AG04449 (cell line): ENCODE results near the gene NTNG2.

Experiments used
- CTCF ChIA-PET: fragments of 350-600 bp; formaldehyde crosslinking; extraction: SDS; loops from one replicate; lab custom pipeline; 2021; ENCODE audit warnings: antibody characterized with exemption; lab: Yijun Ruan, JAX
- POLR2A ChIA-PET: fragments of 400-600, 350-600 bp; formaldehyde crosslinking; extraction: SDS; loops from one replicate; lab custom pipeline; 2020; ENCODE audit warnings: antibody characterized with exemption, inconsistent platforms; lab: Yijun Ruan, JAX
- DNase-seq: peaks from one replicate; pipeline ENCODE4 v3.0.0-alpha.2; 2010; ENCODE audit warnings: low read depth, low spot score
- H3K4me3 ChIP-seq: 2 replicates; pipeline ENCODE4 v1.5.1; 2011; ENCODE audit warnings: low read depth, mild to moderate bottlenecking, control low read depth, low read length
- CTCF ChIP-seq: IDR thresholded peaks from one replicate; pipeline ENCODE4 v1.5.1; 2011; ENCODE audit warnings: mild to moderate bottlenecking, moderate library complexity, low read length, control low read depth, inconsistent platforms; ENCODE audit not compliant: insufficient read depth; ENCODE audit errors: missing control alignments

NTNG2 gene

GRCh38 chr9:132243156-132244074 lies 81.6 kb downstream of the NTNG2 start:
- CTCF ChIA-PET, result interaction anchor here (0.7 to 1.4 kb wide), 4 partner anchors 9 to 75 kb away, joined by 3 to 5 read pairs (median 3); no protein-coding TSS in a partner anchor
- POLR2A ChIA-PET, result no interaction called here
- no peak for DNase-seq
- no peak overlapping the region for H3K4me3 ChIP-seq
- TF ChIP-seq CTCF, result no peak

- no peak overlapping the region for H3K4me3 ChIP-seq
- TF ChIP-seq CTCF, result no peak
- ChIA-PET POLR2A (no interaction called here), CTCF (interaction anchor here (5.1 to 13.4 kb wide), 2 partner anchors 8 to 484 kb away, joined by 34 to 370 read pairs; no protein-coding TSS in a partner anchor)
- no peak for DNase-seq
These were observed 83.0 kb downstream of the NTNG2 start for GRCh38 chr9:132244582-132245455.

- ChIA-PET CTCF (interaction anchor here (2.7 to 13.4 kb wide), 3 partner anchors 9 to 484 kb away, joined by 10 to 370 read pairs (median 34); no protein-coding TSS in a partner anchor), POLR2A (no interaction called here)
- H3K4me3 ChIP-seq, result no peak overlapping the region
- DNase-seq, result no peak
- TF ChIP-seq CTCF, result no peak
These were observed 83.6 kb downstream of the NTNG2 start for GRCh38 chr9:132245465-132245864.

GRCh38 chr9:132247942-132248341 lies 86.1 kb downstream of the NTNG2 start:
- TF ChIP-seq CTCF, result no peak
- no peak overlapping the region for H3K4me3 ChIP-seq
- no peak for DNase-seq
- CTCF ChIA-PET, result interaction anchor here (0.7 to 13.4 kb wide), 8 partner anchors 7 to 487 kb away, joined by 3 to 370 read pairs (median 7); no protein-coding TSS in a partner anchor
- POLR2A ChIA-PET, result no interaction called here

- ChIA-PET POLR2A (no interaction called here), CTCF (interaction anchor here (2.8 to 13.4 kb wide), 4 partner anchors 10 to 488 kb away, joined by 10 to 370 read pairs (median 80); no protein-coding TSS in a partner anchor)
- no peak for DNase-seq
- no peak overlapping the region for H3K4me3 ChIP-seq
- no peak for TF ChIP-seq CTCF
These were observed 87.3 kb downstream of the NTNG2 start for GRCh38 chr9:132249123-132249522.
